DLD1 (cell line): Measurements from ENCODE around the gene IFI27.

Experiments
- in situ Hi-C: cut with HindIII; loops from 2 replicates; pipeline ENCODE4 v1.10.0; 2017; ENCODE audit warnings: low sequenced_read_pairs

Gene IFI27

GRCh38 chr14:94124582-94125377 is 14.2 kb downstream of the IFI27 start:
- in situ Hi-C loops, result no loop called here

GRCh38 chr14:94125659-94126418 is 15.3 kb downstream of the IFI27 start:
- in situ Hi-C loops, result no loop called here

GRCh38 chr14:94126419-94126677 is 15.8 kb downstream of the IFI27 start:
- in situ Hi-C loops, result no loop called here

- in situ Hi-C loops, result no loop called here
Observed at GRCh38 chr14:94126800-94127199, 16.3 kb downstream of the IFI27 start.

GRCh38 chr14:94127330-94127729 is 16.8 kb downstream of the IFI27 start:
- in situ Hi-C loops, result no loop called here

- in situ Hi-C loops, result no loop called here
Observed at GRCh38 chr14:94128216-94128839, 17.8 kb downstream of the IFI27 start.

- in situ Hi-C loops, result no loop called here
Observed at GRCh38 chr14:94129111-94129757, 18.7 kb downstream of the IFI27 start, which contains the start of gene IFI27L2. Gene IFI27L2, minus strand, starts transcription at chr14:94129604. Its CDS starts 40 bp downstream, at chr14:94129564.

- in situ Hi-C loops, result no loop called here
Observed at GRCh38 chr14:94129758-94130414, 19.4 kb downstream of the IFI27 start.

- in situ Hi-C loops, result no loop called here
Observed at GRCh38 chr14:94132285-94132887, 21.9 kb downstream of the IFI27 start.

- in situ Hi-C loops, result no loop called here
Observed at GRCh38 chr14:94135476-94135875, 24.9 kb downstream of the IFI27 start.

- in situ Hi-C loops, result no loop called here
Observed at GRCh38 chr14:94136575-94137331, 26.2 kb downstream of the IFI27 start.

- in situ Hi-C loops, result no loop called here
Observed at GRCh38 chr14:94138251-94138650, 27.7 kb downstream of the IFI27 start.

- in situ Hi-C loops, result no loop called here
Observed at GRCh38 chr14:94139006-94139405, 28.5 kb downstream of the IFI27 start.

- in situ Hi-C loops, result no loop called here
Observed at GRCh38 chr14:94139421-94139820, 28.9 kb downstream of the IFI27 start.

GRCh38 chr14:94142247-94142646 is 31.7 kb downstream of the IFI27 start:
- in situ Hi-C loops, result no loop called here

- in situ Hi-C loops, result no loop called here
Observed at GRCh38 chr14:94142836-94143235, 32.3 kb downstream of the IFI27 start.

- in situ Hi-C loops, result no loop called here
Observed at GRCh38 chr14:94143239-94143638, 32.7 kb downstream of the IFI27 start.

GRCh38 chr14:94143711-94144110 is 33.2 kb downstream of the IFI27 start:
- in situ Hi-C loops, result no loop called here

GRCh38 chr14:94144765-94145164 is 34.2 kb downstream of the IFI27 start:
- in situ Hi-C loops, result no loop called here
